ENCODE measurements around the gene PROCR.

The PROCR gene

DNA sequence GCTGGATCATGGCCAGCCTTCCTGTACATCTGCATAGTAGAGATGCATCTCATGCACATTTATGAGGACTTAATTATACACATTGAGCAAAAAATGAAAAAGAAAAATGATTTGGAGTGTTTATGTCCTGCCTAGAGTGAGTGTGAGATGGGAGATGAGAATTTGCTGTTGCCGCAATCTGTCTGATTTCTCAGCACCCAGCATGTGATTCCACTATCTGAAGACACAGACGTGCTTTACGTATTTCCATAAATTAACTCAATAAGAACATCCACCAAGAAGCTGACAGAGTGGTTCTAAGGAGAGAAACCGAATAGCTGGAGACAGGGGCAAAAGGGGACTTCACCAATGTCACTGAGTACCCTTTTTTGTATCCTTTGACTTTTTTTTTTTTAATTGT lies 39.9 kb upstream of the PROCR start:
- no peak overlapping the region for H3K4me2 ChIP-seq (ENCODE audit: insufficient read depth, low read length, poor library complexity, severe bottlenecking)

DNA sequence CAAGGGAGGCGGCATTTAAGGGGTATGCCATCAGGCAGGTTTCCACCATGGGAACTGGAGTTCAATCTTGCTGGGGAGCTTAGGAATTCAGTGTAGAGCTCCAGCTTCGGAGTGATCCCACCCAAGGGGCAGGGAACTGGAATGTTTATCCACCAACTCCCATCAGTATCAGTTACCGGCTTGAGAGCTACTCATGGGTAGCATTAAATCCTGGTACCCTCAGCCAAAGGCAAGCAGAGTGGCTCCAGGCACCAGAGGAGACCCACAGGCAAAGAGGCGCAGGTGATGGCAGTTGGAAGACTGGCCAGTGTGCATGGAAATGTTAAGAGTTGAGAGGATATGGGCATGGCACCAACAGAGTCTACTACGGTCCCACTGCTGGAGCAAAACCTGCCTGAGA lies 38.8 kb upstream of the PROCR start:
- DNase-seq (ENCODE audit: low spot score), result no peak
- no peak overlapping the region for H3K23ac ChIP-seq (ENCODE audit: low read depth, low read length, poor library complexity)
- no peak overlapping the region for H2BK5ac ChIP-seq (ENCODE audit: low read length)
- H3K9ac ChIP-seq (ENCODE audit: low read depth, low read length, poor library complexity), result no peak overlapping the region
- peaks cover 2% of the 10 kb centered on the region for H3K79me1 ChIP-seq (ENCODE audit: low read depth, low read length)
- H3K27ac ChIP-seq (replicated peaks; ENCODE audit: low read length), result no peak overlapping the region
- no peak overlapping the region for H2AK5ac ChIP-seq (ENCODE audit: low read depth, low read length)
- H3K4me3 ChIP-seq (ENCODE audit: low read length in 2 of 2), result no peak overlapping the region
- no peak overlapping the region for H2AFZ ChIP-seq (ENCODE audit: low read length)
- no peaks in the 10 kb centered on the region for H3K27me3 ChIP-seq (ENCODE audit: control insufficient read depth in 3 of 3, insufficient read depth in 3 of 3, low read depth in 1 of 3, low read length in 3 of 3)
- H4K91ac ChIP-seq (ENCODE audit: low read depth, low read length, poor library complexity), result no peak overlapping the region
- peaks cover 2 to 10% of the 10 kb centered on the region in 2 donors for H3K36me3 ChIP-seq (replicated peaks in 1 of 2; ENCODE audit: control insufficient read depth in 2 of 2, insufficient read depth in 2 of 2, low read length in 2 of 2)
- H3K14ac ChIP-seq (ENCODE audit: low read length), result no peak overlapping the region
- no peaks in the 10 kb centered on the region for H3K9me3 ChIP-seq (replicated peaks in 1 of 2; ENCODE audit: control insufficient read depth in 2 of 2, insufficient read depth in 1 of 2, low read depth in 1 of 2, low read length in 2 of 2)
- H3K4ac ChIP-seq (ENCODE audit: low read length), result no peak overlapping the region
- no peak overlapping the region for H3K4me2 ChIP-seq (ENCODE audit: insufficient read depth, low read length, poor library complexity, severe bottlenecking)
- no CpG with 5 or more reads among the region's 5 CpGs for WGBS, 2 donors (ENCODE audit: extremely low coverage in 2 of 2, insufficient read length in 2 of 2, insufficient replicate concordance in 1 of 2)
- H3K4me1 ChIP-seq (ENCODE audit: control insufficient read depth in 2 of 2, insufficient read depth in 1 of 2, low read depth in 1 of 2, low read length in 2 of 2), result no peaks in the 10 kb centered on the region
- no peak overlapping the region for H2BK15ac ChIP-seq (ENCODE audit: low read length)
- no peak overlapping the region for H2BK12ac ChIP-seq (ENCODE audit: low read length)
- H2BK120ac ChIP-seq (ENCODE audit: low read depth, low read length), result no peak overlapping the region
- no peak overlapping the region for H3K18ac ChIP-seq (ENCODE audit: low read length)
- H4K8ac ChIP-seq (ENCODE audit: low read depth, low read length), result no peak overlapping the region

More for the DNA sequence above, 39.9 kb upstream of the PROCR start:
- Histone ChIP-seq H2AK5ac (ENCODE audit: low read depth, low read length) (no peak overlapping the region), H3K9ac (ENCODE audit: low read depth, low read length, poor library complexity) (no peak overlapping the region), H3K36me3 (replicated peaks in 1 of 2; ENCODE audit: control insufficient read depth in 2 of 2, insufficient read depth in 2 of 2, low read length in 2 of 2) (peaks cover 2 to 10% of the 10 kb centered on the region in 2 donors), H2AFZ (ENCODE audit: low read length) (no peak overlapping the region), H3K23ac (ENCODE audit: low read depth, low read length, poor library complexity) (peak overlapping the region; percentile 13), H3K18ac (ENCODE audit: low read length) (no peak overlapping the region), H2BK120ac (ENCODE audit: low read depth, low read length) (no peak overlapping the region), H3K4me3 (ENCODE audit: low read length in 2 of 2) (no peak overlapping the region), H3K14ac (ENCODE audit: low read length) (peak overlapping the region; percentile 63), H4K91ac (ENCODE audit: low read depth, low read length, poor library complexity) (no peak overlapping the region), H2BK15ac (ENCODE audit: low read length) (no peak overlapping the region), H3K9me3 (replicated peaks in 1 of 2; ENCODE audit: control insufficient read depth in 2 of 2, insufficient read depth in 1 of 2, low read depth in 1 of 2, low read length in 2 of 2) (no peaks in the 10 kb centered on the region), H2BK12ac (ENCODE audit: low read length) (no peak overlapping the region), H3K27ac (replicated peaks; ENCODE audit: low read length) (no peak overlapping the region), H3K4ac (ENCODE audit: low read length) (no peak overlapping the region), H2BK5ac (ENCODE audit: low read length) (no peak overlapping the region), H3K4me1 (ENCODE audit: control insufficient read depth in 2 of 2, insufficient read depth in 1 of 2, low read depth in 1 of 2, low read length in 2 of 2) (no peaks in the 10 kb centered on the region), H4K8ac (ENCODE audit: low read depth, low read length) (no peak overlapping the region), H3K27me3 (ENCODE audit: control insufficient read depth in 3 of 3, insufficient read depth in 3 of 3, low read depth in 1 of 3, low read length in 3 of 3) (no peaks in the 10 kb centered on the region), H3K79me1 (ENCODE audit: low read depth, low read length) (peaks cover 2% of the 10 kb centered on the region)
- DNase-seq (ENCODE audit: low spot score), result no peak
- no CpG with 5 or more reads among the region's 4 CpGs for WGBS, 2 donors (ENCODE audit: extremely low coverage in 2 of 2, insufficient read length in 2 of 2, insufficient replicate concordance in 1 of 2)

DNA sequence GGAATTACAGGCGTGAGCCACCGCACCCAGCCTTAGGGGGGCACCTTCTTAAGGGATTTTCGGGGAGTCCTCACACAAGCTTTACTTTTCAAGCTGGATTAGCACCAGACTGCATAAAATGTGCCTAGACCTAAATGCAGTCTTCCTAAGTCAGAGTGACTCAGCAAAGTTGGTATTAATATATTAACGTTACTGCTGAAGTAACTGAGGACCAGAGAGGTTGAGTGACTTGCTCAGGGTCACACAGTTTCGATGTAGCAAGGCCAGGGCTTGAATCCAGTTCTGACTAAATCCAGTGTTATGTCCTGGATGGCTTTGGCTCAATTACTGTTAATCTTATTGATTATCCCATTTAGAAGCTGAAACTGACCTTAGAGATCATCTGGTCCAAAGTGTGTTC lies 38.1 kb upstream of the PROCR start:
- H3K79me1 ChIP-seq (ENCODE audit: low read depth, low read length), result peaks cover 2% of the 10 kb centered on the region
- H3K36me3 ChIP-seq (replicated peaks in 1 of 2; ENCODE audit: control insufficient read depth in 2 of 2, insufficient read depth in 2 of 2, low read length in 2 of 2), result peaks cover 4 to 10% of the 10 kb centered on the region in 2 donors
- no peak for DNase-seq (ENCODE audit: low spot score)
- no peak overlapping the region for H3K18ac ChIP-seq (ENCODE audit: low read length)
- no peaks in the 10 kb centered on the region for H3K27me3 ChIP-seq (ENCODE audit: control insufficient read depth in 3 of 3, insufficient read depth in 3 of 3, low read depth in 1 of 3, low read length in 3 of 3)
- H3K9me3 ChIP-seq (replicated peaks in 1 of 2; ENCODE audit: control insufficient read depth in 2 of 2, insufficient read depth in 1 of 2, low read depth in 1 of 2, low read length in 2 of 2), result no peaks in the 10 kb centered on the region
- no peak overlapping the region for H2AK5ac ChIP-seq (ENCODE audit: low read depth, low read length)
- no peak overlapping the region for H2AFZ ChIP-seq (ENCODE audit: low read length)
- no peak overlapping the region for H3K9ac ChIP-seq (ENCODE audit: low read depth, low read length, poor library complexity)
- H2BK120ac ChIP-seq (ENCODE audit: low read depth, low read length), result no peak overlapping the region
- H2BK15ac ChIP-seq (ENCODE audit: low read length), result no peak overlapping the region
- no peak overlapping the region for H3K4me3 ChIP-seq (ENCODE audit: low read length in 2 of 2)
- H3K4ac ChIP-seq (ENCODE audit: low read length), result no peak overlapping the region
- no peak overlapping the region for H4K91ac ChIP-seq (ENCODE audit: low read depth, low read length, poor library complexity)
- H3K4me1 ChIP-seq (ENCODE audit: control insufficient read depth in 2 of 2, insufficient read depth in 1 of 2, low read depth in 1 of 2, low read length in 2 of 2), result no peaks in the 10 kb centered on the region
- no peak overlapping the region for H3K23ac ChIP-seq (ENCODE audit: low read depth, low read length, poor library complexity)
- no peak overlapping the region for H4K8ac ChIP-seq (ENCODE audit: low read depth, low read length)
- no peak overlapping the region for H3K14ac ChIP-seq (ENCODE audit: low read length)
- no CpG with 5 or more reads among the region's 5 CpGs for WGBS, 2 donors (ENCODE audit: extremely low coverage in 2 of 2, insufficient read length in 2 of 2, insufficient replicate concordance in 1 of 2)
- no peak overlapping the region for H2BK5ac ChIP-seq (ENCODE audit: low read length)
- H3K4me2 ChIP-seq (ENCODE audit: insufficient read depth, low read length, poor library complexity, severe bottlenecking), result no peak overlapping the region
- no peak overlapping the region for H3K27ac ChIP-seq (replicated peaks; ENCODE audit: low read length)
- no peak overlapping the region for H2BK12ac ChIP-seq (ENCODE audit: low read length)

DNA sequence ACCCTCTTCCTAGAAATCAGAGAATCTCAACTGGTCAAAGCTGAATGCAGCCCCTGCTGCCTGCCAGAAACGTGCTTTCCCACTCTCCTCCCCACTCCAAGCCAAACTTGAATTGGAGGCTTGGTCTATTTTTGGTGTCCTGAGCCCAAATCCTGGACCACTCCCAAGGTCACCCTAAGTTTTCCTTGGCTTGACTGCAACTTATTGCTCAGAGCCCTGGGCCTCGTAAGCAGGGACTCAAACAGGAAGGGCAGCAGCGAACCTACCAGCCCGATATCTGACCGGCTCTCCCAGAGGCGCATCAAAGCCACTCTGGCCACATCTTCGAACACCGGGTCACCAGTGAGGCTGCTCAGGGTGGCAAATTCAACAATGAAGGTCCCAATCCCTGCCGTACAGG lies 37.4 kb upstream of the PROCR start:
- H3K27me3 ChIP-seq (ENCODE audit: control insufficient read depth in 3 of 3, insufficient read depth in 3 of 3, low read depth in 1 of 3, low read length in 3 of 3), result no peaks in the 10 kb centered on the region
- no peak overlapping the region for H3K9ac ChIP-seq (ENCODE audit: low read depth, low read length, poor library complexity)
- H3K23ac ChIP-seq (ENCODE audit: low read depth, low read length, poor library complexity), result peak overlapping the region; percentile 70
- H2BK120ac ChIP-seq (ENCODE audit: low read depth, low read length), result no peak overlapping the region
- H3K4me1 ChIP-seq (ENCODE audit: control insufficient read depth in 2 of 2, insufficient read depth in 1 of 2, low read depth in 1 of 2, low read length in 2 of 2), result no peaks in the 10 kb centered on the region
- H3K36me3 ChIP-seq (replicated peaks in 1 of 2; ENCODE audit: control insufficient read depth in 2 of 2, insufficient read depth in 2 of 2, low read length in 2 of 2), result peaks cover 4 to 10% of the 10 kb centered on the region in 2 donors
- H3K4me3 ChIP-seq (ENCODE audit: low read length in 2 of 2), result peak overlapping the region in 1 of 2 donors; percentile 14
- no peak overlapping the region for H2AK5ac ChIP-seq (ENCODE audit: low read depth, low read length)
- peak overlapping the region; percentile 25 for H3K18ac ChIP-seq (ENCODE audit: low read length)
- H3K14ac ChIP-seq (ENCODE audit: low read length), result no peak overlapping the region
- no peak overlapping the region for H3K27ac ChIP-seq (replicated peaks; ENCODE audit: low read length)
- no peak overlapping the region for H2AFZ ChIP-seq (ENCODE audit: low read length)
- no peak overlapping the region for H4K8ac ChIP-seq (ENCODE audit: low read depth, low read length)
- WGBS, 2 donors (ENCODE audit: extremely low coverage in 2 of 2, insufficient read length in 2 of 2, insufficient replicate concordance in 1 of 2), result no CpG with 5 or more reads among the region's 9 CpGs
- H2BK15ac ChIP-seq (ENCODE audit: low read length), result no peak overlapping the region
- peak overlapping the region; percentile 59 for H3K4ac ChIP-seq (ENCODE audit: low read length)
- H3K4me2 ChIP-seq (ENCODE audit: insufficient read depth, low read length, poor library complexity, severe bottlenecking), result no peak overlapping the region
- no peaks in the 10 kb centered on the region for H3K9me3 ChIP-seq (replicated peaks in 1 of 2; ENCODE audit: control insufficient read depth in 2 of 2, insufficient read depth in 1 of 2, low read depth in 1 of 2, low read length in 2 of 2)
- H2BK12ac ChIP-seq (ENCODE audit: low read length), result no peak overlapping the region
- peak overlapping the region; percentile 11 for H2BK5ac ChIP-seq (ENCODE audit: low read length)
- no peak for DNase-seq (ENCODE audit: low spot score)
- peaks cover 2% of the 10 kb centered on the region for H3K79me1 ChIP-seq (ENCODE audit: low read depth, low read length)
- no peak overlapping the region for H4K91ac ChIP-seq (ENCODE audit: low read depth, low read length, poor library complexity)
